Measurements from ENCODE around the gene CREBRF.

- no peak for TF ChIP-seq ARNT (IDR thresholded peaks at IDR 0.05)
- no peak for TF ChIP-seq ELF4 (IDR thresholded peaks at IDR 0.05)
- no peak for TF ChIP-seq FOXA1 (IDR thresholded peaks at IDR 0.05)
- TF ChIP-seq FOXM1 (IDR thresholded peaks at IDR 0.05; ENCODE audit: borderline replicate concordance) = no peak
- no peak for TF ChIP-seq TARDBP (IDR thresholded peaks at IDR 0.05)
- no peak for TF ChIP-seq ZNF384 (IDR thresholded peaks at IDR 0.05)
- TF ChIP-seq BHLHE40 (IDR thresholded peaks at IDR 0.05; ENCODE audit: borderline replicate concordance) = no peak
- TF ChIP-seq SP1 (IDR thresholded peaks at IDR 0.05) = no peak
These were observed 63.6 kb downstream of the CREBRF start for GRCh38 chr5:173119719-173120118.

Data from HEK293T (cell line).